SKM-1 treated with dmso at 0.1 percent for 144 hours (cell line): ENCODE data around the gene RFTN2.
"Not testable (repeated sequence)": the region's sequence is repeated elsewhere in the genome, so short reads cannot be mapped to it uniquely, and the experiment has no call there.

Experiments used
- DNase-seq: peaks from one replicate; lab custom pipeline; 2025; ENCODE audit not compliant: unreplicated experiment; lab: John Stamatoyannopoulos, UW

Gene RFTN2

DNA sequence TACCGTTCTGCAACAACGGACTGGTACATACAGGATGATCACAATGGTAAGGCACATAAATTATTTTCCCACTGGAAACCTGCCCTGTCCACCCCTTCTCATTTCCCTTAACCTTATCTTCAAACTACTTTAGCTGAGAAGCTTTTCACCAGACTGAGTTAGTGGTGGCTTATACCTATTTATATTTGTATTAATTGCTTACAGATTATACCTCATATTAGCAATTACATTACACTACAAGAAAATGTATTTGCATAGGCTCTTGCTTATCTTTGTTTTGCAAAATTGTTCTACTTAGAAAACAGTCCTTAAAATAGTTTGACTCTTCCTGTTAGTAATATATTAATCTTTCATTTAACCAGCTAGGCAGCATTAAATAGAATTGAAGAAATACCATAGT lies 124.1 kb downstream of the RFTN2 start:
- DNase-seq = not testable (repeated sequence)

DNA sequence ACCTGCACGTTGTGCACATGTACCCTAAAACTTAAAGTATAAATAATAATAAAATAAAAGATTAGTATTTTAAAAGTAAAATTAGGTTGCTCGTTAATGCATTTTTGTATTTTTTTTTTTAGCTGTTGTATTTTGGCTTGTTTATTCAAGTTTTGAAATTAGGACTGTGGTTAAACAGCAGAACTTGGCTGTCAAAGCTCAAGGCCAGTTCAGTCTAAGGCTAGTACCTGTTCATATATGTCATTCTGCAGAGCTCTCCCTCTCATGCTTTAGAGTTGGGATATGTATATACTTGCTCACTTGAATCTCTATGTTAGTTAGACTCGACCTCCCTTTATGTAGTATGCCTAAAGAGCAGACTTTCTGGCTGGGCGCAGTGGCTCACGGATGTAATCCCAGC lies 126.8 kb downstream of the RFTN2 start:
- DNase-seq = no peak

DNA sequence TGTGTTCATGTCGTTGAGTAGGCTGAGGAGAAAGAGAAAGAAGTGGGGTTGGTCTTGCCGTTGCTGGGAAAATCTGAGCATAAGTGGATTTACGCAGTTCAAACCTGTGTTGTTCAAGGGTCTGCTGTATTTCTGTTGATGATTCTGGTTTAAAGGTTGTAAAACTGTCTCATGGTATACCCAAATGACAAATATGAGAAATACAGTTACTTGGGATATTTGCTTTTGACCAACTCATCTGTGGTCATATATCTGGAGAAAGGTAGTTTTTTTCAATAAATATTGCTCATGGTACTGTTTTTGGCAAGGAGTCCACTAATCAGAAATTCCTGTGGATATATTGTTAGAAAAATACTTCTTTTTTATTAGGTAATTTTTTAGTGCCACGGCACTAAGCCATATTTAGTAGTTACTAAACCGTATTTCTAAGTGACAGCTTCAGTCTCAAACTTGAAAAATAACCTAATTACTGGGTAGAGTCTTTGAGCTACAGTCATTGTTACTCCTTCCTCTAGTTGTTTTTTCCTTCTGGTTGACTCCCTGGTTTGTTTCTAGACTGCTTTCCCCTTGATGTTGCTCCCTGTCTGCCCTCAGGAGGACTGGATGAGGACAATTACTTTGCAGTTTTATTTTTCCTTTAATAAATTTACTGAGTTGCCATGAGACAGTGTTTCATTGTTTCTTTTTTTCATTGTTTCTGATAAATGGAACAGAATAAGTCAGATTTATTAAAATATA lies 128.1 kb downstream of the RFTN2 start:
- no peak for DNase-seq

DNA sequence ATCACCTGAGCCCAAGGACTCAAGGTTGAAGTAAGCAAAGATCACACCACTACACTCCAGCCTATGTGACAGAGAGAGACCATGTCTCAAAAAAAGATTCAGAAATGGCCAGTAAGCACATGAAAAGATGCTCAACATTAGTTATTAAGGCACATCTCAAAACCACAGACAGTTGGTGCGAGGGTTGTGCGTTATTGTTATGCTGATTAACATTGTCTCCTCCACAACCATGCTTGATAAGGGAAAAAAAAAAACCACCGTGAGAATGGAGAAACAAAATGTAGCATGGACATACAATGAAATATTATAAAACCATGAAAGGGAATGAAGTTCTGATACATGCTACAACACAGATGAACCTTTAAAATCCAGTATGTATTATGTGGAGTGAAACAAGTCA lies 132.2 kb downstream of the RFTN2 start:
- no peak for DNase-seq

DNA sequence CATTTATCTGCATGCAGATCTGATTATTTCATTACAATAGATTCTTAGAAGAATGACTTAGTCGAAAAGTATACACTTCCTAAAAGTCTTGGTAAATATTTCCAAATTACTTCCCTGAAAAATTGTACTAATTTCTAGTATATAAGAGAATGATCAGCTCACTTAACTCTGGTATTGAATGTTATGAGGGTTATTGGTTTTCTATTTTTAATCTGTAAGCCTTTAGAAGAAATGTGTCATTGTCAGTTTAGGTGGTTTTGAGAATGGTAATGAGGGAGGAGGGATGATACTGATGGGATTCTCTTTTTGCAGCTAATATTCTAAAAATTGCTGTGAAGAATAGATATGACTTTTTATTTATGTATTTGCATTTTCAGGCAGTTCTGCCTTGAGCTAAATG lies 135.7 kb downstream of the RFTN2 start:
- no peak for DNase-seq

DNA sequence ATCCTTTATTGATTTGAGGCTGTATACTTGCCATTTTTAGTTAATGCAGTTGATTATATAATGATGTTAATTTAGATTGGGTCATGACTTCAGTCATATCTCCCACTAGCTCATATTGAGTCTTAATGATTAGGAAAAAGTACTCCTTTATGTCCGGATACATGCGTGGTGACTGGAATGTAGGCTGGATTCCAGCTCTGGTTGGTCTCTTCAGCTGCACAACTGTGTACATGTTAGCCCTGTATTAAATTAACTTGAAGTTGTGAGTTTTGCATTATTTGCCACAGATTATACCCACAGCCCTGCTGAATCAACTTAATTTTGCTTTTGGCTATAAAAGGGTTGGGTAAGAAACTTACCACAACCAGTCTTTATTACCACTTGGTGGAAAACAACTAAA lies 137.0 kb downstream of the RFTN2 start:
- no peak for DNase-seq
